Activated CD4-positive, alpha-beta T cell treated with anti-CD3 and anti-CD28 coated beads, Interleukin-2, amount 50 U/mL, for 24 hours (primary cell): ENCODE data around the gene FASN.

Source experiments
- DNase-seq, 2 donors: peaks; one replicate each; pipeline ENCODE4 v3.0.0-alpha.2; 2020; ENCODE audit warnings: low read depth in 1 of 2, low spot score in 1 of 2

The FASN gene

GRCh38 chr17:82088838-82089722, 9.0 kb downstream of the FASN start:
- DNase-seq: no peak

GRCh38 chr17:82087961-82088837, 9.8 kb downstream of the FASN start:
- DNase-seq: no peak

GRCh38 chr17:82086941-82087906, 10.8 kb downstream of the FASN start:
- DNase-seq: no peak

GRCh38 chr17:82085931-82086764, 11.9 kb downstream of the FASN start:
- DNase-seq: no peak

GRCh38 chr17:82085031-82085861, 12.8 kb downstream of the FASN start:
- no peak for DNase-seq

- no peak for DNase-seq
Observed at GRCh38 chr17:82084373-82085030, 13.5 kb downstream of the FASN start.

GRCh38 chr17:82083533-82084359, 14.3 kb downstream of the FASN start:
- no peak for DNase-seq

- DNase-seq: no peak
Observed at GRCh38 chr17:82083009-82083408, 15.0 kb downstream of the FASN start.

- no peak for DNase-seq
Observed at GRCh38 chr17:82082456-82082855, 15.6 kb downstream of the FASN start.

GRCh38 chr17:82081966-82082365, 16.1 kb downstream of the FASN start:
- no peak for DNase-seq

- DNase-seq: no peak
Observed at GRCh38 chr17:82081546-82081945, 16.5 kb downstream of the FASN start.

GRCh38 chr17:82080789-82081464, 17.1 kb downstream of the FASN start:
- no peak for DNase-seq

GRCh38 chr17:82080048-82080788, 17.8 kb downstream of the FASN start:
- no peak for DNase-seq

- DNase-seq: no peak
Observed at GRCh38 chr17:82079001-82079677, 18.9 kb downstream of the FASN start.

GRCh38 chr17:82078433-82078832, 19.6 kb downstream of the FASN start:
- no peak for DNase-seq
